Peyer's patch (tissue), 4 donors: ENCODE results near the gene ENTPD8.

Source experiments
- CTCF ChIP-seq, 6 experiments: fragments of 450-650 bp in 4 of 6; fragments of 200-600 bp in 2 of 6; sonication (generic) in 1 of 6; IDR thresholded peaks; one replicate each; pipeline ENCODE4 v1.5.1; 2017 to 2019; ENCODE audit warnings: antibody characterized with exemption in 6 of 6, mild to moderate bottlenecking in 3 of 6, moderate library complexity in 1 of 6
- POLR2A ChIP-seq, 2 donors: fragments of 450-650 bp; IDR thresholded peaks; one replicate each; pipeline ENCODE4 v1.5.1; 2017; ENCODE audit warnings: antibody characterized with exemption in 2 of 2, mild to moderate bottlenecking in 2 of 2, moderate library complexity in 2 of 2

DNA sequence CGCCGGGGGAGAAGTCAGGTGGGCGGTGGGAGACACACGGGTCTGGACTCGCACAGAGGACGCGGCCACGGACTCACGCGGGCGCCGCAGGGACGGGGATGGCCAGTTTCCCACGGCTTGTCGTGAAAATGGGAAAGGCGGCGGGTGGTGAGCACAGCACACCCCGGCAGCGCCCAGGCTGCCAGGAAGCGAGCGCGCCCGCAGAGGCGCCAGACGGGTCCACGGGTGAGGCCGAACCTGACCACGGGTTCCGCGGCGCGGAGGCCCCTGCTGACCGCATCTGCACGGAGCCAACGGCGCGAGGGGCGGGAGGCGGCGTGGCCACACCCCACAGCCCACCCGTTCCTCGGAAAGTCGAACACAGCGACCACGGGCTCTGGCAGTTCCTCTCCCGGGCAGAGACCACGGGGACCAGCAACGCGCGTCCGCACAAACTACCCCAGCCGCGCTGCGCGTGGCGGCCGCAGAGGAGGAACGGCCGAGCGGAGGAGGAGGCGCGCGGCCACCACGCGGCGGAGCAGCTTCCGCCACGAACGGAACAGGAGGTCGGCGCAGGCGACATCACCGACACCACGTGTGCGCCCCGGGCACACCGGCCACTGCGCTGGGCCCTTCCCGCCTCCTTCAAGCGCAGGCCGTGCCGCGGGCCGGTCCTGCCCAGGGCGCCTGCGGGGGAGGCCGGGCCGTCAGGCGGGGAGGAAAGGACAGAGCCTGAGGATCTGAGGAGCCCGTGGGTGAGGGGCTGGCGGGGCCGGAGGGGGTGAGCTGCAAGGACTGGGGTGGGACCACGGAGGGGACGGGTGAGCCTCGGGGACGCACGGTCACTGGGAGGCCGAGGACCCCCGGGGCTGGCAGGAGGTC lies 23.8 kb downstream of the ENTPD8 start:
- TF ChIP-seq POLR2A (IDR thresholded peaks at IDR 0.05) (no peak), CTCF (IDR thresholded peaks at IDR 0.05) (no peak)
